ENCODE data around the gene PA2G4. TPM values are rescaled to one million over a fixed set of nuclear protein-coding genes. Genes with fewer than 3 reads are reported as not detected.

Gene PA2G4
- total RNA-seq (2022; extraction: Qiagen RNA extraction; ENCODE audit: low read depth): 293 to 379 TPM (median 323 TPM) in 5 replicates

GRCh38 chr12:56104109-56104814 lies at the start of gene PA2G4:
Gene PA2G4 (plus strand): TSS chr12:56104559. CDS start chr12:56104738, 179 bp downstream.

DNA sequence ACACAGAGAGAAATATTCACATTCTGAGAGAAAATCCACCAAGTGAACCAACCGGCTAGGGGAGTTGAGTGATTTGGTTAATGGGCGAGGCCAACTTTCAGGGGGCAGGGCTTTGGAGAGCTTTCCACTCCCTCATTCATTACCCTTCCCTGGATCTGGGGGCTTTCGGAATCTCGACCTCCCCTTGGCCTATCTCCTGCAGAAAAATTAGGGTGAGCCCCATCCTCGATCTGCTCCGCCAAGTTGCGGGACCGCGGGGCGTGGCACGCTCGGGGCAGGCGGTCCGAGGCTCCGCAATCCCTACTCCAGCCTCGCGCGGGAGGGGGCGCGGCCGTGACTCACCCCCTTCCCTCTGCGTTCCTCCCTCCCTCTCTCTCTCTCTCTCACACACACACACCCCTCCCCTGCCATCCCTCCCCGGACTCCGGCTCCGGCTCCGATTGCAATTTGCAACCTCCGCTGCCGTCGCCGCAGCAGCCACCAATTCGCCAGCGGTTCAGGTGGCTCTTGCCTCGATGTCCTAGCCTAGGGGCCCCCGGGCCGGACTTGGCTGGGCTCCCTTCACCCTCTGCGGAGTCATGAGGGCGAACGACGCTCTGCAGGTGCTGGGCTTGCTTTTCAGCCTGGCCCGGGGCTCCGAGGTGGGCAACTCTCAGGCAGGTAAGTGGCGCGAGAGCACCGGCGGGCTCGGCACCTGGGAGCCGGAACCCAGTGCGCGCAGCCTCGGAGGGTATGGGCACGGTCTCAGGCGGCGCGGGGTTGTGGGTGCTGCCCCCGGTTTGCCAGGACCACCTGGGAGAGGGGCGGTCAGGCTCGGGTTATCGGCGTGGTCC lies 24.4 kb upstream of the PA2G4 start, which contains the start of gene ERBB3:
ERBB3 (plus strand) TSS at position 443 of the 833 bp plus-strand sequence; CDS start at position 579, 136 bp downstream.

GRCh38 chr12:56116267-56117081 lies 12.1 kb downstream of the PA2G4 start, which contains the start of gene RPL41:
Gene RPL41 (plus strand): TSS chr12:56116633.

GRCh38 chr12:56117778-56118687 lies 13.7 kb downstream of the PA2G4 start, which contains the start of gene ZC3H10:
Gene ZC3H10 (plus strand): TSS chr12:56118266. CDS start chr12:56120563, 2,297 bp downstream.

GRCh38 chr12:56127888-56128669 lies 23.7 kb downstream of the PA2G4 start, which contains the start of gene ESYT1:
Gene ESYT1 (plus strand): TSS chr12:56128267. CDS start chr12:56128320, 53 bp downstream.

DNA sequence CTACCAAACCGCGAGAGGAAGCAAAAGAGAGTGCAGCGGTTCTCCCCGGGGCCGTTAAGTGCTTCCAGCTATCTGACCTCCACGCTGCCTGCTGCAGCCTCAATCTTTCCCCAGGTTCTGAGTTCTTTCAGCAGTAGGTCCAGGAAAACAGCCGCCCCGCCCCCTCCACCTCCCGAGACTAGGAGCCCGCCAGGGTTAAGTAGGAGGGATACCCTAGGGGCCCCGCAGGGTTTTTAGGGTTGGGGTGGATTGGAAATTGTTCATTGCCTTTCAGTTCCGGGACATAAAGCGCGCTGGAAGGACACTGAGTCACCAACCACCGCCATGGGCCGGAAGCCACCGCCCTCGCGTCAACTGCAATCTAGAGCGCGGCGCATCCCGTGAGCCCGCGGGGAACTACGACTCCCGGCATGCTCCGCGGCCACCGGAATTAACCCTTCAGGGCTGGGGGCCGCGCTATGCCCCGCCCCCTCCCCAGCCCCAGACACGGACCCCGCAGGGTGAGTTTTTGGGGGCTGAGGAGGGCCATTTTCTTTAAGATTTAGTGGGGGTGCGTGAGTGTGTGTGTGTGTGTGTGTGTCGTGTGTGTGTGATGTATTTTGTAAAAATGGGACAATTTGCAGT lies 47.9 kb downstream of the PA2G4 start, which contains the start of gene MYL6B:
MYL6B (plus strand) TSS at position 456 of the 624 bp plus-strand sequence. CDS start 1,332 bp downstream, outside the sequence.

DNA sequence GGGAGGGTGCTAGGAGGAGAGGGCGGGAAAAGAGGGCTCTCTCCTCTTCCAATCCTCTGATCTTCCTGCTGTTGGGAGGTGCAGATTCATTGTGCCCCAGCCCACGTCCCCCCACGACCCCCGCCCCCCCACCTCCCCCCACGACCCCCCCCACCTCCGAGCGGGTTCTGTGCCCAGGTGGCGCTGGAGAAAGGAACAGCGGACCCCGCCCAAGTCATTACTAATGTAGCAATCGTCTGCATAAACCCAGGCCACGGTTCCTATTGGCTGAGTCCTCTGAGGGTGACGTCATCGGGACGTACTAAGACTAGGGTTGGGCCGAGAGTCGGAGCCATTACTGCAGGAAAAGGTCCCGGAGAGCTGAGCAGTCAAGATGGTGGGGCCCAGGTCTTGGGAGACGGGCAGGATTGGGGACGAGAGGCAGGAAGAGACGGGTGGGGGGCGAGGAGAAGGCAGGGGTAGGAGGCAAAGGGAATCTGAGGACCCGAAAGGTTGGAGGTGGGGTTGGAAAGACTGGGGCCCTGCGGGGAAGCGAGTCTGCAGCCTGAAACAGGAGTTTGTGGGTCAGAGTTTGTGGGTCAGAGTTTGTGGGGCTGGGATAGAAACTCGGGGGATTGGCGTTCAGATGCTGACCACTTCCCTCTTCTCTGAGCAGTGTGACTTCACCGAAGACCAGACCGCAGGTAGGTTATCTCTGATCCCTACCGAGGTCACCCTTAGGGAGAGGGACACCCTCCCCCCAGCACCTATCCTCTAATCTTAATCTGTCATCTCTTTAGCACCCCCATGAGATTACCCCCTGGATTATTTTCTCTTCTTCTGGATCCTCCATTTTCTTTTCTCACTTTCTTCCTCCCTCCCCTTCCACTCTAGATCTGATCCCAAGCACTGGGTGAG lies 53.9 kb downstream of the PA2G4 start, which contains the start of gene MYL6:
MYL6 (plus strand) TSS at position 331 of the 897 bp plus-strand sequence; CDS start at position 374, 43 bp downstream.

Other genes with a start within 250 kb of the PA2G4 start
- 35.9 to 40.2 TPM (median 38.8 TPM) in 5 replicates for gene PYM1, start 176.7 kb upstream of the PA2G4 start, total RNA-seq (2022; extraction: Qiagen RNA extraction; ENCODE audit: low read depth)
- gene DGKA, start 173.4 kb upstream of the PA2G4 start, total RNA-seq (2022; extraction: Qiagen RNA extraction; ENCODE audit: low read depth): 16.5 to 20.0 TPM (median 19.3 TPM) in 5 replicates
- 0.75 to 1.4 TPM (median 0.87 TPM) in 5 replicates for gene PMEL, start 138.5 kb upstream of the PA2G4 start, total RNA-seq (2022; extraction: Qiagen RNA extraction; ENCODE audit: low read depth)
- gene CDK2, start 137.7 kb upstream of the PA2G4 start, total RNA-seq (2022; extraction: Qiagen RNA extraction; ENCODE audit: low read depth): 55.0 to 59.1 TPM (median 57.1 TPM) in 5 replicates
- 23.6 to 34.7 TPM (median 34.3 TPM) in 5 replicates for gene RAB5B, start 130.5 kb upstream of the PA2G4 start, total RNA-seq (2022; extraction: Qiagen RNA extraction; ENCODE audit: low read depth)
- 7.0 to 9.4 TPM (median 8.1 TPM) in 5 replicates for gene SUOX, start 107.3 kb upstream of the PA2G4 start, total RNA-seq (2022; extraction: Qiagen RNA extraction; ENCODE audit: low read depth)
- 1.8 to 3.4 TPM (median 2.4 TPM) in 5 replicates for gene IKZF4, start 83.5 kb upstream of the PA2G4 start, total RNA-seq (2022; extraction: Qiagen RNA extraction; ENCODE audit: low read depth)
- gene RPS26, start 62.6 kb upstream of the PA2G4 start, total RNA-seq (2022; extraction: Qiagen RNA extraction; ENCODE audit: low read depth): 641 to 1,011 TPM (median 739 TPM) in 5 replicates
- 1.1 to 2.8 TPM (median 1.7 TPM) in 5 replicates for gene ERBB3, start 24.4 kb upstream of the PA2G4 start, total RNA-seq (2022; extraction: Qiagen RNA extraction; ENCODE audit: low read depth)
- gene RPL41, start 12.1 kb downstream of the PA2G4 start, total RNA-seq (2022; extraction: Qiagen RNA extraction; ENCODE audit: low read depth): 5,266 to 6,618 TPM (median 5,546 TPM) in 5 replicates
- 2.4 to 3.7 TPM (median 2.8 TPM) in 5 replicates for gene ZC3H10, start 13.7 kb downstream of the PA2G4 start, total RNA-seq (2022; extraction: Qiagen RNA extraction; ENCODE audit: low read depth)
- 59.0 to 74.9 TPM (median 65.7 TPM) in 5 replicates for gene ESYT1, start 23.7 kb downstream of the PA2G4 start, total RNA-seq (2022; extraction: Qiagen RNA extraction; ENCODE audit: low read depth)
- 71.8 to 84.7 TPM (median 75.8 TPM) in 5 replicates for gene MYL6B, start 48.0 kb downstream of the PA2G4 start, total RNA-seq (2022; extraction: Qiagen RNA extraction; ENCODE audit: low read depth)
- gene MYL6, start 53.8 kb downstream of the PA2G4 start, total RNA-seq (2022; extraction: Qiagen RNA extraction; ENCODE audit: low read depth): 2,092 to 2,946 TPM (median 2,208 TPM) in 5 replicates
- gene SMARCC2, start 84.9 kb downstream of the PA2G4 start, total RNA-seq (2022; extraction: Qiagen RNA extraction; ENCODE audit: low read depth): 30.7 to 37.5 TPM (median 36.2 TPM) in 5 replicates
- 20.2 to 25.5 TPM (median 24.6 TPM) in 5 replicates for gene RNF41, start 117.4 kb downstream of the PA2G4 start, total RNA-seq (2022; extraction: Qiagen RNA extraction; ENCODE audit: low read depth)
- 58.0 to 66.9 TPM (median 62.4 TPM) in 5 replicates for gene NABP2, start 119.8 kb downstream of the PA2G4 start, total RNA-seq (2022; extraction: Qiagen RNA extraction; ENCODE audit: low read depth)
- gene SLC39A5, start 125.5 kb downstream of the PA2G4 start, total RNA-seq (2022; extraction: Qiagen RNA extraction; ENCODE audit: low read depth): not detected in 5 replicates
- 36.4 to 49.1 TPM (median 44.3 TPM) in 5 replicates for gene ANKRD52, start 153.8 kb downstream of the PA2G4 start, total RNA-seq (2022; extraction: Qiagen RNA extraction; ENCODE audit: low read depth)
- 16.4 to 20.6 TPM (median 19.3 TPM) in 5 replicates for gene COQ10A, start 162.4 kb downstream of the PA2G4 start, total RNA-seq (2022; extraction: Qiagen RNA extraction; ENCODE audit: low read depth)
- 152 to 175 TPM (median 157 TPM) in 5 replicates for gene CS, start 195.8 kb downstream of the PA2G4 start, total RNA-seq (2022; extraction: Qiagen RNA extraction; ENCODE audit: low read depth)
- gene CNPY2, start 211.4 kb downstream of the PA2G4 start, total RNA-seq (2022; extraction: Qiagen RNA extraction; ENCODE audit: low read depth): 117 to 168 TPM (median 137 TPM) in 5 replicates
- gene PAN2, start 229.4 kb downstream of the PA2G4 start, total RNA-seq (2022; extraction: Qiagen RNA extraction; ENCODE audit: low read depth): 11.9 to 16.2 TPM (median 14.3 TPM) in 5 replicates
- gene IL23A, start 234.3 kb downstream of the PA2G4 start, total RNA-seq (2022; extraction: Qiagen RNA extraction; ENCODE audit: low read depth): 0.42 to 0.74 TPM (median 0.59 TPM) in 5 replicates

All from A549 treated with RU486 at 1 μM for 4 hours (cell line).